HG03442 (cell line): Measurements from ENCODE around the gene TOX2.

Source experiments
- ATAC-seq: cut with Tn5 transposase; IDR thresholded peaks from one replicate; pipeline ENCODE4 v1.9.1; 2021; ENCODE audit warnings: mild to moderate bottlenecking, moderate library complexity; ENCODE audit not compliant: unreplicated experiment

Gene TOX2

DNA sequence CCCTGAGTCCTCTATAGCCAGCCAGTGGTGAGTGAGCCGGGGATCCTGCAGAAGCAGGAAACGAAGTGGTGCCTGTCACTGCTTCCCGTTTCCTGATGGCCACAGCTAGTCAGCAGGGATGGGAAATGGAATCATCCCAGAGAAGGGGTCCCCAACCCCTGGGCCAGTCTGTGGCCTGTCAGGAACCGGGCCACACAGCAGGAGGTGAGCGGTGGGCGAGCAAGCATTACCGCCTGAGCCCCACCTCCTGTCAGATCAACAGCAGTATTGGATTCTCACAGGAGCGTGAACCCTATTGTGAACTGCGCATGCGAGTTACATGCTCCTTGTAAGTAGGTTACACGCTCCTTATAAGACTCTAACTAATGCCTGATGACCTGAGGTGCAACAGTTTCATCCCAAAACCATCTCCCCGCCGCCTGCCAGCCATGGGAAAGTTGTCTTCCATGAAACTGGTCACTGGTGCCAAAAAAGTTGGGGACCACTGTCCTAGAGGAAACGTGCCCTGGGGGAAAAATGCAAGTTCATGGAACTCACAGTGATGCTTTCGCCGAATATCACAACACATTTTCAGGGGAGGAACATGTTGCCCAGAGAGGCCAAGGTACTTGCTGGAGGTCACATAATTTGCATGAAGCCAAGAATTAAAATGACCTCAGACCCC lies 158.5 kb downstream of the TOX2 start:
- no peak for ATAC-seq

DNA sequence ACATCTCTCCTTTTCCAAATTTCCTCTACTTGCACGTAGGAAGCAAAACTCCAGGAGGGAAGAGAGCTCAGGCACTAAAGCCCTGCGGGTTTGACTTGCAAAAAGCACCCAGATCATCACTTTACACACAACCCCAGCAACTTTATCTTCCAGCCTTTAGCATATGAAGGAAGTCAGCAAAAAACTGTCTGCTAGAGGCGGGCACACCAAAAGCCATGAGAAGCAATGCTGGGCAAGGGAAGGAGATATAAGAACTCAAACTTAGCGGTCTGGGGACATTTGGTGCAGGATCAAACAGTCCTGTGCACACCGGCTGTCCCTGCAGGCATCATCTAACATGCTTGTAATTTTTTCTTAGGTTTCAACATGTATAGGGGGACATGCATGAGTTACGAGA lies 159.0 kb downstream of the TOX2 start:
- ATAC-seq = no peak

DNA sequence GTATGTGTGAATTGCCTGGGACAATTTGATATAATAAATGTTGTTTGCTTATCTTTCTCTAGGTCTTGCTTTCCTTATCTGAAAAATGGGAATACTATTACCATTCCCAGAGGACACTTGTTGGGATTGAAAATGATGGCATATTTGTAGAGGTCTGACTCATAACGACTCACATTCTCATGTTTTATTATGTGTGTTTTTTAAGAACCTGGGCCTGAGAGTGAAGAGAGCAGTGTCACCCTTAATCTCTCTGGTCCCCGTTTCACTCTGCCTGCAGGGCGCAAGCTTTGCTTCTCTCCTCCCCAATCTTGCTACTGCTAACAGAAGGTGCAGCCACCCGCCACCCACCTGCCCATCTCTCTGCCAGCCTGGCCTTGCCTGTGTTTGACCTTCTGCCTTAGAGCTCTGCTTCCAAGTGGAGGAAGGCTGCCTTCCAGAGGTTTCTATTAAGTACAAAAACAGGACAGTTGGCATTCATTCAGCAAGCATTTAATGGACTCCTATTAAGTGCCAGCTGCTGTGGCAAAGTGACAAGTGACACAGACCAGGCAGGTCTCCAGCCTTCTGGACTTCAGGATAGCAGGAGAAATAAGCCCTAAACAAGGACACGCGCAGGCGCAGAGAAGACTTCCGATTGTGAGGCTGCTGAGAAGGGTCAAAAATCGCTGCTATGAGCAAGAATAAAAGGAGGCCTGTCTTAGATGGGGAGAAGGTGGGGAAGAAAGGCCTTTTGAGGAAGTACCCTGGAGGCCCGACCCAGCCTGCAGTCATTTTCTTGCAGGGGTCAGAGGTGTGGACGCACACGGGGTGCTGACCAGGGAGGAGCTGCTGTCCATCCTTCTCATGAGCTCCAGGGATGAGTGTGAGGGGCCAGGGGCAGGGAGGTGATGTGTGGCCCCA lies 159.8 kb downstream of the TOX2 start:
- no peak for ATAC-seq

DNA sequence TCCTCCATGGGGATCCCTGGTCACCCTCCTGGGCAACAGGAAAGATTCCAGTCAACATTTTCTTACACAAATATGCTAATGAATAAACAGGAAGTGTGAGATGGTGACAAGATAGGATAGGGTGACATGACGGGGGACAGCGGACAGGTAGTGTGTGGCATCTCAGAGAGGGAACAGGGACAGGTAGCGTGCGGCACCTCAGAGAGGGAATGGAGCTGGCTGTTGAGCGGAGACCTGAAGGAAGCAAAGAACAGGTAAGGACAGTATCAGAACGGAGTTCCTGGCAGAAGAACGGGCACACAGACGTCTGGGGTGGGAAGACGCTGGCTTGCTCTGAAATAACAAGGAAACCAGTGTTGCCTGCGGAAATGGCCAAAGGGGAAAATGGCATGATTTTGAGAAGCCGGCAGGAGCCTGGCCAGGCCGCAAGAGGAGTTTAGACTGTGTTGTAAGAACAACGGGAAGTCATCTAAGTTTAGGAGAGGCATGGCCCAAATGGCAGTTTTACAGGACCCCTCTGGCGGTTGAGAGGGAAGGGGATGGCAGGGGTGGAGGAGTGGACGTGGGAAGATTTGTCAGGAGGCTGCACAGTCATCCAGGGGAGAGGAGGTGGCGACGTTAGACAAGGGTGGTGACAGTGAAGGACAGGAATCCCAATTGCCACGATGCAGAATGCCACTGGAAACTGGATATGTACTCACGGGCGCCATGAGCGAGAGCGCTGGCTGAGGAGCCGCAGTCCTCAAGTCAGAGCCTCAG lies 160.7 kb downstream of the TOX2 start:
- ATAC-seq = no peak

DNA sequence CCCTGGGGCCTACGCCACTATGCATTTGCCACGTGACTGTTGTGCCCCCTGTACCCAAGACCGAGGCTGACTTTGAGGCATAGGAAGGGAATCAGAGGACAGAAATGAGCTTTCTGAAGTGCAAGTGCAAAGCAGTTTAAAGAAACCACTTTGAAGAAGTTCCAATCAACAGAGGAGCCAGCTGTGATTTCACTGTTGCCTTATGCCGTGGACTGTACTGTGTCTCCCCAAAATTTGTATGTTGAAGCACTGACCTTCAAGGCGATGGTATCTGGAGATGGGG lies 161.2 kb downstream of the TOX2 start:
- no peak for ATAC-seq

DNA sequence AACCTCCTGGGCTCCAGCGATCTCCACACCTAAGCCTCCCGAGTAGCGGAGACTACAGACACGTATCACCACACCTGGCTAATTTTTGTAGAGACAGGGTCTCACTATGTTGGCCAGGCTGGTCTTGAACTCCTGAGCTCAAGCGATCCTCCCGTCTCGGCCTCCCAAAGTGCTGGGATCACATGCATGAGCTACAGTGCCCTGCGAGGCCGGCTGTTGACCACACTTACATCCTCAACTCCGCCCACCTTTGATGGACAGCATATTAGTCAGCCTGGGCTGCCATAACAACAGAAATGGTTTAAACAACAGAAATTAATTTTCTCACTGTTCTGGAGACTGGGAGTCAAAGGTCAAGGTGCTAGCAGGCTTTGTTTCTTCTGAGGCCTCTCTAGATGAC lies 164.6 kb downstream of the TOX2 start:
- no peak for ATAC-seq

DNA sequence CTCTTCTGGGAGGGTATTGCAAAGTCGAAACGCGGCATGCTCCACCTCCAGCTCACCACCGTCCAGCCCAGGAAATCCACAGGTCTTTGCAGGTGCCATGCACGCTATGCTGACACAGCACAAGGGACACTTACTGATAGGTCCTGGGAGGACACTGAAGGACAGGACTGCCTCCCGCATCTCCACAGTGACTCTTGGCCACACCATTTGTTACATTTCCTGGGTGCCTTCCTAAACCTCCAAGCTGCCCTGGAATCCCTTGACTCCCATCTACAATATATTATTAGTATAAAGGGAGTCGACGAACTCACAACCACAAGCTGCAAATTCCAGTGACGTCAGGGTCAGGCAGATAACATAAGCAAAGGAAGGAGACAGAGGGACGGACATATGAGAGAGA lies 165.4 kb downstream of the TOX2 start:
- no peak for ATAC-seq

DNA sequence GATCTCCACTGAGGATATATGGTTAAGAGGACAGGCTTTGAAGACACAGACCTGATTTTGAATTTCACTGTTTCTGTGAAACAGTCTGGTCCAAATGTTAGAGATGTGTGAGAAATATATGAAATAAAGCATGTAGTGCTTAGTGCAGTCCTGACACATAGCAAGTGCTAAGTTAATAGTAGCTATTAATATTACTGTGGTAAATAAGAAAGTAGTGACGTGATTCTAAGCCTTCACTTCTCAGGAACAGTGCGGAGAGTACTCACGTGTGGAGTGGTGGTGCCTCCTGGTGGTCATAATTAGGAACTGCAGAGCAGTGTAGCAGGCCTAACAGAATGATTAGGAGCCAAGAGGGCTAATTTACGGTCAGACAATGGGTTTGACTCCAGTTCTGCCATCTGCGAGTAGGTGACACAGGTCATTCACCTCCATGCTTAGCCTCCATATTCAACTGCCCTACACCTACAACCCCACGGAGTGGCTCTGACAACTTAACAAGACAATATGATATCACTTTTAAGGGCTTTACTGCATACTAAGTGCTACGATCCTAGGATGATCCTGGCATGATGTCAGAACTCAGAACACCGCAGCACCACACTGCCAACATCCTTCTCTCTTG lies 166.1 kb downstream of the TOX2 start:
- peak; percentile 69 for ATAC-seq

DNA sequence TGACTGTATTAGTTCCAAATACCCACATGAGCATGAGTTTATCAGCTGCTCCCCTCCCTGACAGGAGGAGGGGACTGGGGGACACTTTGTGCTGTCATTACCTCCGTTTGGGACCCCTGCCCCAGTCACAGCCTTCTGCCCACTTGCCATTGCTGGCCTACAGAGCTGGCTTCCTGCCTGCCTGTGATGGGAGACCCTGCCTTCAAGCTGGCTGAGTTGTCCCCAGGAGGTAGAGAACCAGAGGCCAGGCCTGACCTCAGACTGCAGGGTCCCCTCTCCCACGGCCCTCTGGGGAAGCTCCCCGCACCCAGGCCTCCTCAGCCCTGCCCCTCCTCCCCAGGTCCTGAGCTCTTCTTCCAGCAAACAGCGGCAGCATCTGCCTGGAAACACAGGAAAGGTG lies 166.8 kb downstream of the TOX2 start:
- ATAC-seq = no peak

DNA sequence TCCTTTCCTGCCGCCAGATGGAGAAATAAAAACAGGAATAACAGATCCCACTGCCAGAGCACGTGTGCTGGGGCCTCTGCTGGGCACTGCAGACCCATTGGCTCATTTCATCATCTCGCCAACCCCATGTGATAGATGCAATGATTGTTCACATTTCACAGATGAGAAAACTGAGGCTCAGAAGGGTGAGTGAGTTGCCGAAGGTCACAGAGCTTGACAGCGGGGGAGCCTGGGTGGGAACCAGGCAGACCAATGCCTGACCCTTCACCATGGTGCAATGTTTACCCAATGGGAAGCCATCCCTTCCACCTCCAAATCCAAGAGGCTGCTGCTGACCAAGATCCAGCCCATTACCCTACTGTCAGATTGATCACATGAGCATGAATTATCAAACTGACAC lies 167.2 kb downstream of the TOX2 start:
- ATAC-seq = no peak

DNA sequence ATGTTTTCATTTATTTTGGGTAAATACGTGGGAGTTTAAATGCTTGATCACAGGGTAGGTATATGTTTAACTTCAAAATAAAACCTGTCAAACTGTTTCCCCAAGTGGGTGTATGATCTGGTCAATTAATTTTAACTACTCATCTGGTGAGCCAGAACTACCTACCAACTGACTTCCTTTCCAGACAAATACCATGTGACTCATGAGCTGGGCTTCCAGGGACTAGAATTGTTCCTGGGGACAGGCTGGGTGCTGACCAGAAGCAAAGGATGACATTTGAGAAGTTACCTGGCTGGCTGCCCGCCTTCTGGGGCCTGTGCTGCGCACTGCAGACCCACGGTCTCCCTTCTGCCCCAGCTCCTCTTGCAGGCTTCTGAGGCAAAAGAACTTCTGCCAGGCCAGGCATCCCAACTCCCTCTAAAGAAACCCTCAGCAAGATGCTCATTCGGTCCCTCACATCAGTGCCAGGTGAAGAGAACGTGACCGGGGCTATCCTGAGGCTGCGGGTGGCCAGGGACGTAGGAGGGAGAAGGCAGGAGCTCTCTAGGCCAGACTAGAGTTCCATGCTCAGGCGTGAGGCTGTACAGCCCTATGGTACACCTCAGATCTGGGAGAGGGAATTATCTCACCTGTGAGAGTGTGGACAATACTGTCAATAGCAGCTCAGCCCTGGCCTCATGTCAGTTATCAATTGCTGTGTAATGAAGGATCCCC lies 168.7 kb downstream of the TOX2 start:
- no peak for ATAC-seq

DNA sequence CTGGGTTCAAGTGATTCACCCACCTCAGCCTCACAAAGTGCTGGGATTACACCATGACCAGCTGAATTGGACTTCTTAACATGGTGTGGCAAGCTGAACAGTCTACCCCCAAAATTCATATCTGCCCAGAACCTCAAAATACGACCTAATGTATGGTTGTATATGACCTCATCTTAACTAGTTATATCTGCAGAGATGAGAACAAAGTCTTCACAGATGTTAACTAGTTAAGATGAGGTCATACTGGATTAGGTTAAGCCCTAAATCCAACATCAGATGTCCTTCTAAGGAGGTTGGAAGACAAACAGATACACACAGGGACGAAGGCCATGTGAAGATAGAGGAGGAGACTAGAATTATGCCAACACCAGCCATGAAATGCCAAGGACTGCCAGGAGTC lies 169.8 kb downstream of the TOX2 start:
- no peak for ATAC-seq

DNA sequence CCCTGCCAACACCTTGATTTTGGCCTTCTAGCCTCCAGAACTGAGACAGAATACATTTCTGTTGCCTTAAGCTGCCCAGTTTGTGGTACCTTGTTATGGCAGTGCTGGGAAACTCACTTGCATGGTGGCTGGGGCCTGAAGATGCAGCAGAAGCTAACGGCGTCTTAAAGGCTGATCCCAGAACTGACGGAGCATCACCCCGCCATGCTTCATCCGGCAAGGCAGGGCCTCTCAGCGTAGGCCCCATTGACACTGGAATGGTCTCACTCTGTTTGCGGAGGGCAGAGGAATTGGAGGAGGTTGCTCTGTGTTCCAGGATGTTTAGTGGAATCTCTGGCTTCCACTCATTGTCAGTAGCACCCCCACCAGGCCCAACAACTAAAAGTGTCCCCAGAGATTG lies 170.2 kb downstream of the TOX2 start:
- ATAC-seq = no peak

DNA sequence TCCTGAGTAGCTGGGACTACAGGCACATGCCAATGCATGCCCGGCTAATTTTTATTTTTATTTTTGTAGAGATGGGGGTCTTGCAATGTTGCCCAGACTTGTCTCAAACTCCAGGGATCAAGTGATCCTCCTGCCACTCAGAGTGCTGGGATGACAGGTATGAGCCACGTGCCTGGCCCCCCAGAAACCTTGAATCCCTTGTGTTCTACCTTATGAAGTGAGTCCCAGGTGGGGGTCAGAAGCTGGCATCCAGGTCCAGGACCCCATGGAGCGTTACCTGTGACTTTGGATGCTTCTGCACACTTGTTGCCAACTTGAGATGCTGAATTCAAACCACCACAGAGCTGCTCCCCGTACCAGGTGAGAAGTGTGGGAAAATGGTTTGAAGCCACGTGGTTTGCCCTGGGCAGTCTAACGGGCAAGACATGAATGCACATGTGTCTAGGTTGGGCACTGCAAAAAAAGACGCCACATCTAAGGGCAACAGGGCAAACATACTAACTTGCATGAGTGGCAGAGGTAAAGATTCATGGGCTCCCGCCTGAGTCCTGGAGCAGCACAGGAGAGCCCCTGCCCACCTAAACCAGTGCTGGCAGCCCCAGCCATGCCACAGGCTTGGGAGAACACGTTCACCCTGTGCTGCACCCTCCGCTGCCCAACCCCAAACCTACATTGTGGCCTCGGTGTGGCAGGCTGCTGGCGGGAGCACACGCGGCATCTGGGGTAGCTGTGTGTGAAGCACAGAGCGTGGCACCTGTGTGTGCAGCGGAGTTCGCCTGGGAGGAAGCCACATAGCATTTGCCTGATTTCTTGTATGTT lies 171.2 kb downstream of the TOX2 start:
- ATAC-seq = no peak

DNA sequence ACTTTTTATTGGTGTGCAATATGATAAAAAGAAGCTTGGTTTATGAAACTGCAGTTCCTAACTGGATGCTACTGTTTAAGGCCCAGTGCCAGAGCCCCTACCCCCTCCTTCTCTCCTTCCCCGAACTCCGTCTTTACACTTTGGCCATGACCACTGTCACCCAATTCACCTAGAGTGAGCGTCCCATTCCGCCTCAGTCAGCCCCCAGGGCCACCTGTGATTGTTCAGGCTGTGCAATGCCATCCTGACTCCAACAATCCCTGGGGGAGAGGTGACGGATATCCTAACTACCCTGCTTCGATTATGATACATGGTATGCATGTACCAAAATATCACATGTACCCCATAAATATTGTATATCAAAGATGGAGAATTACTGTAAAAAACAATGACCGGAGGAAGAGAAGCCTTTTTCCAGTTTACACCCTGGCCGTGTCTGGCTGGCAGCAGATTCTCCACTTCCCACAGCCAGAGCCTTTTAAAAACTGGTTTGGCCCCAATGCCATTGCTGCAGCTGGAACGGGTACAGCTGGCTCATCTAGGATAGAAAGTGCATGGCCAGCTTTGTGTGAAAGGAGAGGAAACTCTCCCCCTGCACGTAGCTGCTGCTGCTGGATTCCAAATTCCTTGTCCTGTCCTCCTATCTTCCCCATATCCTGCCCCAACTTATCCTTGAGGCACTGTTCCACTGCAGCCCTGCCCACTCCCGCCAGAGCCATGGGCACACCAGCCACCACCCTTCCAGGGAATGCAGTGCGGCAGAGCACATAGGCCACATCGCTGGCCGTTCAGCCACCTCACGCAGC lies 172.6 kb downstream of the TOX2 start:
- no peak for ATAC-seq

DNA sequence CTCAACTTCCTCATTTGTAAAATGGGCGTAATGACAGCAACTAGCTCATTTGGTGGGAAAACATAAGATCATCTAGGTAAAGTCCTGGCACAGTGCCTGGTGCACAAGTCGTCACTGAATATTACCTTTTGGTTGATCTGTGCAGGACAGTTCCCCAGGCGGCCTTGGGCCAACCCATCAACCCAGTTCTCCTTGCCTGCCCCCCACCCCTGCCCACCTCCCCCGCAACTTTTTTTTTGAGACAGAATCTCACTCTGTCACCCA lies 173.1 kb downstream of the TOX2 start:
- ATAC-seq = no peak

DNA sequence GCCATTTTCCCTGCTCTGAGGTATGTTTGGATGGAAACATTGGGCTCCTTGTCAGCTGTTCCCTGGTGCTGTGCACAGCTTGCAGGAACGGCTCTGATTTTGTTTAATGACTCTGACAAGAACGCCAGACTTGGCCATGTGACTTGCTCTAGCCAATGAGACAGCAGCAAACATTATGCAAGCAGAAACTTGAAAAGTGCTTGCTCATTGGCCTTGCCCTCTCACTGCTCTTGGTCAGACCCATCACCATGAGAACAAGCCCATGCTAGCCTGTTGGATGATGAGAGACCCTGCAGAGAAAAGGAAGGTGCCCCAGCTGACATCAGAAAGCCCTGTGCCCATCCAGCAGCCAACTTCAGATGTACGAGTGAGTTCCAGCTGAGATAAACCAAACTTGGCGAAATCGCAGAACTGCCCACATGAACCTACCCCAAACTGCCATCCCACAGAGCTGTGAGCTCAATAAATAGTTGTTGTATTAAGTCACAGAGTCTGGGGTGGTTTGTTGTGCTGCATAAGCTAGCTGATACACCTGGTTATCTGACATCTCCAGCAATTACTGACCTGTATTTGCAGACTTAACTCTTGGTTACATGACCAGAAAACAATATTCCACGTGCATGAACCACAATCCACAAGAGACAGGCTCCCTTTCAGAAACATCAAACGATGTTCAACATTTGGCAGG lies 175.5 kb downstream of the TOX2 start:
- ATAC-seq = peak; percentile 45

DNA sequence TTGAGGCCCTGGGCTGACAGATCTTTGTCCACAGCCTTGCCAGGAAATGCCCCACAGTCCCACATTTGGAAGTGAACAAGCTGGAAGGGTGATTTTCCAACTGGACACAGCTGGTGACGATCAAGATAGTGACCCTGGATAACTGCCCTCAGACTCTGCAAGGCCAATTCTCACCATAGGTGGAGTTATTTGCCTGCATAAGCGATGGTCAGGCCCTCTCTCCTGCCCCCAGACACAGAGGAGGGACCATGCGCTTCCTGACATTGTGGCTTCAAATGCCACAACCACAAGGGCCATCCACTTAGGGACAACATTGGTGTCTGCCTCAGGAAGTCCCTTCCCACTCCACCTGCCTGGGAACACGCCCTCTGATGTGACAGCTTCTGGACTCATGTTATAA lies 176.4 kb downstream of the TOX2 start:
- ATAC-seq = no peak
